HG02938 (cell line): Measurements from ENCODE around the gene KCNK6.

Experiments
- ATAC-seq: cut with Tn5 transposase; IDR thresholded peaks from one replicate; pipeline ENCODE4 v1.9.1; 2021; ENCODE audit warnings: mild to moderate bottlenecking, moderate library complexity; ENCODE audit not compliant: unreplicated experiment

KCNK6 gene

GRCh38 chr19:38294090-38294489, 25.6 kb upstream of the KCNK6 start:
- no peak for ATAC-seq

DNA sequence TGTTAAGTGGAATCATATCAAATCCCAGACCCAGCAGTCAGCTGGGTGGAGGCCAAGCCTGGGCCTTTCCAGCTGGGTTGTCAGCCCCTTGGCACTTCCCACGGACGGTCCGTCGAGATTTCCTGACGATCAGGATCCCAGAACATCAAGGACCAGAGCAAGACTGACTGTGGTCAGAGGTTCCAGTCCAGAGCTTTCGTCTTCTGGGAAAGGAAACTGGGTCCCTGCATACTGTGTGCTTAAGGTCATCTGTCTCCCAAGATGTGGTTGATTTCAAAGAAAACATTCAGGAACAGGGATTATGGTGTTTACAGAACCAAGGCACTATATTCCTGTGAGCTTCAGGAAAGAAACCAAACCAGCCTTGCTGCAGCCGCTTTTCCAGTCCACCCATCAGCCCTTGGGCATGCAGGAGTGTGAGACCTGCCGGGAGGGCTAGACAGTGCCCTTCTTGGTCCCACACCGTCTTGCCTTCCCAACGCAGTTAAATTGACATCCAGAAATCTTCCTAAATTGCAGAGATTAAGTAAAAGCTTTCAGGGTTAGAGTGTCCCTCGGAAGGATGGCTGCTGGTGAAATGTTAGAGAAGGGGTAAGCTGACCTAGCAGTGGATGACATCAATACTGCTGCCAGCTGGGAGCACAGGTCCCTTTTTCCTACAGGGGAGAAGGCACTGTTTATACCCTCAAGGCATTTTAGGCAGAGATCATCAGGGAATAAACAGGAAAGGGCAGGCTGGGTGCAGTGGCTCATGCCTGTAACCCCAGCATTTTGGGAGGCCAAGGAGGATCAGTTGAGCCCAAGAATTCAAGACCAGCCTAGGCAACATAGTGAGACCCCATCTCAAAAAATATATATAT, 20.6 kb upstream of the KCNK6 start:
- ATAC-seq = no peak

GRCh38 chr19:38303517-38304351, 15.9 kb upstream of the KCNK6 start, which contains the start of gene C19orf33:
Gene C19orf33, plus strand, starts transcription at chr19:38304251. Its CDS starts 11 bp downstream, at chr19:38304262.
- ATAC-seq = no peak

GRCh38 chr19:38304352-38304865, 15.2 kb upstream of the KCNK6 start:
- no peak for ATAC-seq

DNA sequence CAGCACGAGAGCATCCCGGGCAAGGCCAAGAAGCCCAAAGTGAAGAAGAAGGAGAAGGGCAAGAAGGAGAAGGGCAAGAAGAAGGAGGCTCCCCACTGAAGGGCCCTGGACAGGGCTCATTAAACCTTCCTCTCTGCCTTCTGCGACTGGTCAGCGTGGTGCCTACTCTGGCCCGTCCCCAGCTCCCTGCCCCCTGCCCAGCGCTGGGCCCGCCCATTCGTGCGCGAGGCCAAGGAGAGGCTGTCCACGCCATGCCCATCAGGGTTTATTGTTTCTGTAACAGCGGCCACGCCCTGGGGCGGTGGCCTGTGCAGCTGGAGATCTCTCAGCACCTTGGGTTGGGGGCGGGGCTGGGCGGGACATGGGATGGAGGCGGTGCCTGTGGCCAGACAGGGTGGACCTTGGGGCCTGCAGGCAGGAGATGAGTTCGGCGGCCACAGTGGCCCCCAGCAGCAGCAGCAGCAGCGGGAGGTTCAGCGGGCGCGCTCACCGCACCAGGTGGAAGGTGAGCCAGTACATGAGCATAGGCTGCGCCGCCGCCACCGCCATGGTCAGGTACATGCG, 14.7 kb upstream of the KCNK6 start:
- no peak for ATAC-seq

- ATAC-seq = no peak
These were observed 13.4 kb upstream of the KCNK6 start for GRCh38 chr19:38306236-38306635.

GRCh38 chr19:38307076-38307475, 12.6 kb upstream of the KCNK6 start:
- ATAC-seq = no peak

- ATAC-seq = no peak
These were observed 12.0 kb upstream of the KCNK6 start for GRCh38 chr19:38307597-38307996.

DNA sequence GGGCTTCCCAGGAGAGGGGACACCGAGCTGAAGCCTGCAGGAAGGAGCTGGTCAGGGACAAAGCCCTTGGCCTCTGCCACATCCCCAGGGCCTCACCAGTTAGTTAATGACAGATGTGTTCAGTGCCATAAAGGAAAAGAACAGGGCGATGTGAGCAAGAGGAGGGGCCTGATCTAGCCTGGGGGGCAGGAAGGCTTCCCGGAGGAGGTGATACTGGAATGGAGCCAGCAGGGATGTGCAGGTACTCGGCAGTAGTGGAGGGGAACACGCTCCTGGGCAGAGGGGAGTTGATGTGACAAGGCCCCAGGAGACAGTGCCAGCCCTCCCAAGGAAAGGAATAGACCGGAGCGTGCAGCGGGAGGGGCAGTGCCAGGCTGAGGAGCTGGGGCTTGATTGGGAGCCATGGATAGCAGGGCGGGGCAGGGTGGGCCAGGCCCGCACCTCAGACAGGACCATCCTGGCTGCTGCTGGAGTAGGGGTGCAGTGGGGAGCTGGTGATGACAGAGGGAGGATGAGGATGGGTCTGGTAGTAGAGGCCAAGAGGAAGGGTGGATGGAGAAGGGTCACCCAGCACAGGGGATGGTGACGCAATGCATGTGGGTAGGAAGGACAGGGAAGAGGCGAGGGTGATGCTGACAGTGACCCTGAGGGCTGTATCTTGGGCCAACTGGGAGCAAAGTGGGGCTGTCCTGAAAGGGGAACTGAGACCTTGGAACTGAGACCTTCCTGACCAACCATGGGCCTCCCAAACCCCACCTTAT, 11.5 kb upstream of the KCNK6 start:
- no peak for ATAC-seq

- ATAC-seq = no peak
These were observed 10.6 kb upstream of the KCNK6 start for GRCh38 chr19:38308926-38309614.

GRCh38 chr19:38309615-38310278, 9.9 kb upstream of the KCNK6 start:
- no peak for ATAC-seq

DNA sequence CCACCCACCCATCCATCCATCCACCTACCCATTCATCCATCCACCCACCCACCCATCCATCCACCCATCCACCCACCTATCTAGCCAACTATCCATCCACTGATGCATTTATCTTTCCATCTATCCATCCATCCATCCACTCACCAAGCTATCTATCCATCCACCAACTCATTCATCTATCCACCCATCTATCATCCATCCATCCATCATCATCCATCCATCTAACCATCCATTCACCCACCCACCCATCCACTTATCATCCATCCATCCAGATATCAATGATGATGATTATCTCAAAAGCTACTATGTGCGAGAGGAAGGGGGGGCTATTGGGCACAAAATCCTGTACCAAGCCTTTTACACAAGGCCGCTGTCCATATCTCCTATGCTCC, 9.4 kb upstream of the KCNK6 start:
- no peak for ATAC-seq

DNA sequence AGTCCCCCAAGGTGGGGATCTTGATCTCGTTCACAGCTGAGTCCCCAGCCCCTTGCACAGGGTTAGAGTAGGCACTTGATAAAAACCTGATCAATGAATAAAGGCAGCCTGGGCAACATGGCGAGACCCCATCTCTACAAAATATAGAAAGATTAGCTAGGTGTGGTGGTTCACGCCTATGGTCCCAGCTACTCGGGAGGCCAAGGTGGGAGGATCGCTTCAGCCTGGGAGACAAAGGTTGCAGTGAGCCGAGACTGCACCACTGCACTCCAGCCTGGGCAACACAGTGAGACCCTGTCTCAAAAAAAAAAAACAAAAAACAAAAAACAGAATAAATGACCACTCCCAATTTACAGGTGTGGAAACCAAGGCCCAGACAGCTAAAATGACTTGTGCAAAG, 8.7 kb upstream of the KCNK6 start:
- no peak for ATAC-seq

DNA sequence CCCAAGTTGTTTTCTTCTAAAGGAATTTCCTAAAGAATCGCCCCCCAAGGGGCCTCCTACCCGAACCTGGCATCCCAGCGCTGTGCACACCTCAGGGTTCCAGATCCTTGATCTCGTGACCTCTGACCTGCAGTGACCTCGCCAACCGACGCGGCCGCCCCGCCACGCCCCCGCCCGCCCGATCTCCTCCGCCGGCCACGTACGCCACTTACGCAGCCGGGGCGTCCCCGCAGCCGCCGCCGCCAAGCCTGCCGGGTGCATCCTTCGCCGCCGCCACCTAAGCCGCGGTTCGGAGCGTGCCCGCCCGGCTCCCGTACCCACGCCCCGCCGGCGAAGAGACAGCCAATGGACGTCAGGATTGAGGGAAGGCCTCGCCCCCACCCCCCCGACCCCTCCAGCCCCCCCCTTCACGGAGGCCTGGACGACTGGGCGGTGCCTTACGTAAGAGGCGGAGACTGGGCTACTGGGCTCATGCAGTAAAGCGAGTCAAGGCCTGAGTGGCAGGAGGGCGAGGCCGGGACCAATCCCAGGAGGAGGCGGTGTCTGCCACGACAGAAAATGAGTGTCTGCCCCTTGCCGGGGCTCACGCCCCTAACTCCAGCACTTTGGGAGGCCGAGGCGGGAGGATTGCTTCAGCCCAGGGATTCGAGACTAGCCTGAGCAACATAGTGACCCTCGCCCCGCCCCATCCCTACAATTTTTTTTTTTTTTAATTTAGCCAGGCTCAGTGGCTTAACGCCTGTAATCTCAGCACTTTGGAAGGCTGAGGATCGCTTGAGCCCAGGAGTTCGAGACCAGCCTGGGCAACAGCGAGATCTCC, 3.8 kb upstream of the KCNK6 start, which contains the start of gene YIF1B:
YIF1B (minus strand) TSS at position 291 of the 820 bp plus-strand sequence; CDS start at position 261, 30 bp downstream.
- ATAC-seq = peak; percentile 86

GRCh38 chr19:38316477-38317067, 3.1 kb upstream of the KCNK6 start:
- no peak for ATAC-seq

GRCh38 chr19:38317104-38317612, 2.5 kb upstream of the KCNK6 start:
- no peak for ATAC-seq

DNA sequence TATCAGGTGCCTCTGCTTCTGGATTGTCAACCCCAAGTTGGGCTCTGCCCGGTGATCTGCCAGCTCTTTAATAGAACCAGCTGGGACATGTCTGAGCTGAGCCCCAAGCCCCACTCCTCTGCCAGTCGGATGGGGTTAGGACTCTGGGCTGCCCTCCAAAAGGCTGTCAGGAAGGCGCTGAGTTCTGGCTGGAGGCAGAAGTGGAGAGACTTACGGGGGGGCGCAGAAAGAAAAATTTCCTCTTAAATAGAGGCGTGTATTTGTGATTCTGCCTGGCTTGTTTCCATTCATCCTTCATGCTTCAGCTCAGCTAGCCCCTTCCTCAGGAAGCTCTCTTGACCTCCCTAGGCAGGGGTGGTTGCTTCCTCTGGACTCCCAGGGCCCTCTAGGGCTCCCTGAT, 985 bp upstream of the KCNK6 start:
- ATAC-seq = no peak

DNA sequence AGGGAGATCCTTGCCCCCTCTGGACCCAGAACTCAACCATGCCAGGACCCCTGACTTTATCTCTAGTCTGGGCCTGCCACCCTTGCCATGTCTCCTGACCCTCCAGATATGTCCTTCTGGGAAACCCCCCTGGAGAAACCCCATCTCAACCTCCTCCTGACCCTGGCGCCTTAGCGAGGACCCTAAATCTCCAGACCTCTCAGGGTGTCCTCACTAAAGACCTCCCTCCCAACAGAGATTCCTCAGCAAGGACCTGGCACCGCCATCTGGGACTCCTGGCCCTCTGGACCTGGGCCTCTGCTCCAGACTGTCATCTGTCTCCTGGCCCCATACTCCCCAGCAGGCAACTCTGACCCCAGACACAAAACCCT, 1.3 kb downstream of the KCNK6 start:
- no peak for ATAC-seq
